Measurements from ENCODE around the gene RP2.

DNA sequence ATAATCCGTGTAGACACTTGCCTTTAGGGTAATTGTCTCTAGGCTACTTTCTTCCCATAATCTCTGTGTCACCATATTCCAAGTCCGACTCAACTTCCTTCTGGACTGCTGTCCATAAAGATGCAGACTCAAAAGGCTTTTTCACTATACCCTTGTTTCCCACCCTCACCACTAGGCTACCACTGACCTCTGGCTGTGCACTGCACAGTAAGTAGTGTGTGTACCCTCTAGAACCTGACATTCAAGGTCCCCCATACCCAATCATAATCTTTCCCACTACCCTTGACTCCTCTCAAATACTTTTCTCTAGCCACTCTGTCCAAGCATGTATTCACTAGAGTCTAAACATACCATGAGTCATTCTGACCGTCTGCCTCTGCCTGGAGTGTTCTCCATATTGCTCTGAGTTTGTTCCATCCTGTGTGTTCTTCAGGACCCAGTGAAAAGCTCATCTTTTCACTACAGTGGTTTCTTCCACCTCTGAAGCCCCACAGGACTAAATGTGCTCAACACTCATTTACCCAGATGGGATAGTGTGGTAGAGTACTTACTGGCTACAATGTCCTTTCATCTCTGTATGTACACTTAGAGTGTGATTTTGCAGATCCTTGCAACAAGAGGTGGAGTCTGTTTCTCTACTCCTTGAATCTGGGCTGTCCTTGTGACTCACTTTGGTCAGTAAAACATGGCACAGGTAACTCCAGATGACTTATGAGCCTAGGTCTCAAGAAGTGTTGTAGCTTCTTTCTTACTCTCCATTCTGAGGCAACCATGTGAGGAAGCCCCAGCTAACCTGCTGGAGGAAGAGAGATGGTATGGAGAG lies 92.8 kb downstream of the RP2 start:
- TF ChIP-seq GATA3 (IDR thresholded peaks at IDR 0.05; ENCODE audit: low read depth, low read length) (no peak), GATA2 (IDR thresholded peaks at IDR 0.05; ENCODE audit: low read depth, low read length) (no peak)

Measured in SH-SY5Y (cell line).